Smooth muscle cell of bladder (primary cell): ENCODE data around the gene CAPN15. TPM values are rescaled to one million over a fixed set of nuclear protein-coding genes. Genes with fewer than 3 reads are reported as not detected.

ENCODE experiments used
- total RNA-seq: library from RNA; depleted of rRNA; stranded (reverse); fragments of >200 nt; gene quantifications from 2 replicates; pipeline ENCODE4 v1.2.3, GENCODE V29; 2014

The CAPN15 gene
- 10.5 and 16.8 TPM in 2 replicates for total RNA-seq

DNA sequence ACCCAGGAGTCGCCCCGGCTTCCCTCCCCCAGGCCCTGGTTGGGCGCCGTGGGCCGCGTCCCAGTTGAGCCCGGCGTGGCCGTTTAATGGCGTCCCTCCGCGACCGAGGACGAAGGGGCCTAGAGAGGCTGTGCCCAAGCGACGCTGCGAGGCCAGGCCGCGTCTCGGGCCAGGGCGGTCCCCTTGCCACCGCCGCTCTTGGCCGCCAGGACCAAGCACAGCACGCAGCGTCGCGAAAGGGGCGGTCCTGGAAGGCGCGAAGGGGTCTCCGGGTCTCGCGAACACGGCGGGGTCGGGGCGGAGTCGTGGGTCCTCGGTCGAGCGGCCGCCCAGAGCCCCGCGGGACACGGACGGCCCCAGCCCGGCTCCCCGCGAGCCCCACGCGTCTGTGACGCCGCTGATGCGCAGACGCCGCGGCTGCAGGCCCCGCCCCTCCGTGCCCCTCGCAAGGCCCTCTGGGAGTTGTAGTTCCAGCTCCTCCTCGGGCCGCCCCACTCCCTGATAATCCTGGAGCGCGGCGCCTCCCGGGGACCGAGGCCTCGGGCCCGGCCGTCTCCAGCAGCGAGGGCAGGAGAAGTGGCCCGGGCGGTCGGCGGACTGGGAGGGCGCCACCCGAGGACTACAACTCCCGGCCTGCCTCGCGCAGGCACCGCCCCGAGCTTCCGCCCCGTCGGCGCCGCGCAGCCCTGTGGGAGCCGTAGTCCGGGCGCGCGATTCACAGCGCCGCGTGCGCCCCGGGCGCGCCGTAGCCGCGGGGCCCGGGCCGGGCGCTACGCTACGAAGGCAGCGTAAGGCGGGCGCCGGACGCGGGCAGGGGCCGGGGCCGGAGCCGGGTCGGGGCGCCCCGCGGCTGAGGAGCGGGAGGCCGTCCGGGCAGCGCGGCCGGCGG lies at the start of gene CAPN15:
TSS of gene CAPN15 (plus strand) at position 698 of the 889 bp plus-strand sequence. CDS start 19,127 bp downstream, outside the sequence.

GRCh38 chr16:560204-560700 lies 32.7 kb downstream of the CAPN15 start, which contains the start of gene PRR35:
Gene PRR35 (plus strand): TSS chr16:560394. CDS start chr16:563295, 2,901 bp downstream.

DNA sequence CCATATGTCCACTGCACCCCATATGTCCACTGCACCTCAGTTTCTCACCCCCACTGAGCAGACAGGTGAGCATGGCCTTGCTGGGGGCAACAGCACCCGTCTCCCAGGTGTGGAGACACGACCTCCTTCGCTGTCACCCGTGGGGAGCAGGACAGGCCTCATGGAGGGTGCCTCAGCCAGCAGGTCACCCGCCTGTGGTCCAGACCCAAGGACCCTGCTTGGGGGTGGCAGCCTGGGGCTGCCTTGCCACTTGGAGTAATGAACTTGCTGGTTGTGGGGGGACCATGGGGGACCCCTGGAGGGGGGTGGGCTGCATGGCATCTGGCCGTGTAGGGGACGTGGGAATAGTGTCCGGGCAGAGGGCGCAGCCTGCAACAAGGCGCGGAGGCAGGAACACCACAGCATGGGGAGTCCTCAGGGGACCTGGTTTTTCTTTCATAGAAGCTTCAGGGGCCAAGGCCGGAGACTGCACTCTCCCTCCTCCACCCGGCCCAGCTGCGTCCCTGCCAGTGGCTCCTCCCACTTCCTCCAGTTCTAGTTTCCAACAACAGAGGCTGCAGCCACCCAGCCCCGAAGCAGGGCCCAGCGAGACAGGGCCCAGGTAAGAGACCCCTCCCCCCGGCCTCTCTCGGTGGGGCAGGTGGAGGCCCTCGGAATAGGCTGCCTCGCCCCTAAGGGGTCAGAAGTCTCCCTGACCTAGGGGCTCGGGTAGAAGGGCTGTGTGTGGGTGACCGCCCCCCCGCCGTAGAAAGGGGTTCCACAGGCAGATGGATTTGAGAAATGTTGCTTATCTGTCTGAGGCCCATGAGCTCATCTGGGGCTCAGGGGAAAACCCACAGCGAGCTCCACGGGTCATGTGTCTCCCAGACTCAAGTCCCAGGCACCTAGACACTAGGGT lies 39.2 kb downstream of the CAPN15 start, which contains the start of gene NHLRC4:
TSS of gene NHLRC4 (plus strand) at position 531 of the 898 bp plus-strand sequence. CDS start 1,043 bp downstream, outside the sequence.

GRCh38 chr16:569445-570254 lies 42.1 kb downstream of the CAPN15 start, which contains the start of gene PIGQ:
Gene PIGQ (plus strand): TSS chr16:569968. CDS start chr16:574075, 4,107 bp downstream.

DNA sequence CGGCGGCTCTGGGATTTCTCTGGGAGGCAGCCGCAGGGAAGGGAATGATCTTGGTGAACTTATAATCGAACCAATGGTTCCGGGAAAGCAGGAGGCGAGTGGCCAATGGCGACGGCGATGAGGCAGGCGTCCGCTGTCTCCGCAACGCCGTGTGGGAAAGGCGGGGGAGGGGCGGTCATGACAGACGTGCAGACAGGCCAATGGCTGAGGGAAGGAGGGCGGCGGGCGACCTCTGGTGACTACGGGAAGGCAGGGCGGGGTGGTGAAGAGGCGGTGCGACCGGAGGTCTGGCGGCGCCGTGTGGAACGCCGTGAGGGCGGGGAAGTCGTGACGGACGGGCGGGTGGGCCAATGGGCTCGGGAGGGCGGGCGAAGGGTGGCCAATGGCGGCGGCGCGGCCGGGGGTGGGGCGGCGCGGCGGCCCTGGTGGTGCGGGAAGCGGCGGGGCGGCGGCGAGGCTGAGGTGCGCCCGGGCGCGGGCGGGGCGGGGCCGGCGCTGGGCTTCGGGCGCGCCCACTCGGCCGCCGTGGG lies 62.2 kb downstream of the CAPN15 start, which contains the start of gene RAB40C:
TSS of gene RAB40C (plus strand) at position 409 of the 530 bp plus-strand sequence. CDS start 226 bp downstream, outside the sequence.

Other genes with a start within 250 kb of the CAPN15 start
- gene ARHGDIG, start 247.1 kb upstream of the CAPN15 start, total RNA-seq, result 0.28 and 1.8 TPM in 2 replicates
- gene PDIA2, start 244.5 kb upstream of the CAPN15 start, total RNA-seq, result 0.37 TPM in 1 of 2 replicates, not detected in the other
- gene AXIN1, start 175.0 kb upstream of the CAPN15 start, total RNA-seq, result 15.2 and 19.0 TPM in 2 replicates
- 72.5 and 89.0 TPM in 2 replicates for gene MRPL28, start 157.2 kb upstream of the CAPN15 start, total RNA-seq
- 59.2 and 66.6 TPM in 2 replicates for gene PGAP6, start 145.7 kb upstream of the CAPN15 start, total RNA-seq
- 69.0 and 73.0 TPM in 2 replicates for gene NME4, start 130.5 kb upstream of the CAPN15 start, total RNA-seq
- gene DECR2, start 125.8 kb upstream of the CAPN15 start, total RNA-seq, result 9.9 and 11.4 TPM in 2 replicates
- gene RAB11FIP3, start 102.1 kb upstream of the CAPN15 start, total RNA-seq, result 14.2 and 23.1 TPM in 2 replicates
- gene PRR35, start 32.7 kb downstream of the CAPN15 start, total RNA-seq, result not detected in 2 replicates
- gene NHLRC4, start 39.3 kb downstream of the CAPN15 start, total RNA-seq, result 1.3 and 1.4 TPM in 2 replicates
- gene PIGQ, start 42.3 kb downstream of the CAPN15 start, total RNA-seq, result 14.8 and 21.6 TPM in 2 replicates
- 7.8 and 10.5 TPM in 2 replicates for gene RAB40C, start 62.4 kb downstream of the CAPN15 start, total RNA-seq
- 0.14 and 0.18 TPM in 2 replicates for gene WFIKKN1, start 103.3 kb downstream of the CAPN15 start, total RNA-seq
- gene METTL26, start 108.6 kb downstream of the CAPN15 start, total RNA-seq, result 75.1 and 95.4 TPM in 2 replicates
- 15.2 and 23.0 TPM in 2 replicates for gene MCRIP2, start 114.1 kb downstream of the CAPN15 start, total RNA-seq
- gene WDR90, start 121.7 kb downstream of the CAPN15 start, total RNA-seq, result 4.6 and 8.7 TPM in 2 replicates
- 28.9 and 30.6 TPM in 2 replicates for gene RHOT2, start 140.4 kb downstream of the CAPN15 start, total RNA-seq
- gene RHBDL1, start 148.0 kb downstream of the CAPN15 start, total RNA-seq, result 2.7 and 3.7 TPM in 2 replicates
- gene STUB1, start 152.7 kb downstream of the CAPN15 start, total RNA-seq, result 143 and 151 TPM in 2 replicates
- 28.0 and 31.2 TPM in 2 replicates for gene JMJD8, start 156.6 kb downstream of the CAPN15 start, total RNA-seq
- gene WDR24, start 162.7 kb downstream of the CAPN15 start, total RNA-seq, result 2.3 and 4.3 TPM in 2 replicates
- not detected in 2 replicates for gene FBXL16, start 178.1 kb downstream of the CAPN15 start, total RNA-seq
- gene METRN, start 187.4 kb downstream of the CAPN15 start, total RNA-seq, result 71.1 and 88.5 TPM in 2 replicates
- gene ANTKMT, start 193.4 kb downstream of the CAPN15 start, total RNA-seq, result 23.8 and 25.4 TPM in 2 replicates
- gene CCDC78, start 198.7 kb downstream of the CAPN15 start, total RNA-seq, result 1.1 and 1.7 TPM in 2 replicates
- gene HAGHL, start 199.4 kb downstream of the CAPN15 start, total RNA-seq, result 12.7 and 15.4 TPM in 2 replicates
- gene CIAO3, start 213.3 kb downstream of the CAPN15 start, total RNA-seq, result 29.3 and 32.7 TPM in 2 replicates
- not detected in 2 replicates for gene MSLN, start 233.0 kb downstream of the CAPN15 start, total RNA-seq